ENCODE results near the gene GRHL1. TPM values are rescaled to one million over a fixed set of nuclear protein-coding genes. Genes with fewer than 3 reads are reported as not detected.

The GRHL1 gene
- total RNA-seq, 2 donors from 2014 or later = 0.41 to 9.5 TPM

GRCh38 chr2:9948721-9949120, 2.8 kb upstream of the GRHL1 start:
- Histone ChIP-seq H3K9me3 (no peaks in the 10 kb centered on the region), H3K4me1 (ENCODE audit: control insufficient read depth in 1 of 2, low read depth in 2 of 2) (peaks cover 4 to 8% of the 10 kb centered on the region in 2 donors), H3K27ac (no peak overlapping the region), H3K27me3 (replicated peaks; ENCODE audit: insufficient read depth) (peaks cover 5% of the 10 kb centered on the region), H3K36me3 (no peaks in the 10 kb centered on the region), H3K4me3 (no peak overlapping the region)
- no peak for ATAC-seq (ENCODE audit: insufficient number of reproducible peaks, low FRiP score, low read depth)
- no peak for TF ChIP-seq CTCF (IDR thresholded peaks at IDR 0.05)
- no peak for DNase-seq (ENCODE audit: low spot score)

- TF ChIP-seq CTCF (IDR thresholded peaks at IDR 0.05) = no peak
- H3K27me3 ChIP-seq (replicated peaks; ENCODE audit: insufficient read depth) = peaks cover 5% of the 10 kb centered on the region
- no peak for ATAC-seq (ENCODE audit: insufficient number of reproducible peaks, low FRiP score, low read depth)
- no peak overlapping the region for H3K4me3 ChIP-seq
- no peak overlapping the region for H3K27ac ChIP-seq
- DNase-seq (ENCODE audit: low spot score) = no peak
- no peaks in the 10 kb centered on the region for H3K36me3 ChIP-seq
- no peaks in the 10 kb centered on the region for H3K9me3 ChIP-seq
- H3K4me1 ChIP-seq (ENCODE audit: control insufficient read depth in 1 of 2, low read depth in 2 of 2) = peaks cover 4 to 8% of the 10 kb centered on the region in 2 donors
Measured at GRCh38 chr2:9949239-9949991, 2.1 kb upstream of the GRHL1 start.

- no peaks in the 10 kb centered on the region for H3K36me3 ChIP-seq
- peaks cover 4 to 8% of the 10 kb centered on the region in 2 donors for H3K4me1 ChIP-seq (ENCODE audit: control insufficient read depth in 1 of 2, low read depth in 2 of 2)
- TF ChIP-seq CTCF (IDR thresholded peaks at IDR 0.05) = no peak
- DNase-seq (ENCODE audit: low spot score) (no peak), ATAC-seq (ENCODE audit: insufficient number of reproducible peaks, low FRiP score, low read depth) (no peak)
- H3K27ac ChIP-seq = no peak overlapping the region
- no peak overlapping the region for H3K4me3 ChIP-seq
- peaks cover 5% of the 10 kb centered on the region for H3K27me3 ChIP-seq (replicated peaks; ENCODE audit: insufficient read depth)
- no peaks in the 10 kb centered on the region for H3K9me3 ChIP-seq
Measured at GRCh38 chr2:9949992-9950520, 1.4 kb upstream of the GRHL1 start.

- ATAC-seq (ENCODE audit: insufficient number of reproducible peaks, low FRiP score, low read depth) (peak; percentile 41), DNase-seq (ENCODE audit: low spot score) (no peak)
- Histone ChIP-seq H3K4me1 (ENCODE audit: control insufficient read depth in 1 of 2, low read depth in 2 of 2) (peaks cover 4 to 8% of the 10 kb centered on the region in 2 donors), H3K27me3 (replicated peaks; ENCODE audit: insufficient read depth) (peaks cover 5% of the 10 kb centered on the region), H3K9me3 (no peaks in the 10 kb centered on the region), H3K36me3 (no peaks in the 10 kb centered on the region), H3K4me3 (peak overlapping the region; percentile 77), H3K27ac (no peak overlapping the region)
- TF ChIP-seq CTCF (IDR thresholded peaks at IDR 0.05) = no peak
Measured at GRCh38 chr2:9950521-9951271, 797 bp upstream of the GRHL1 start.

- ATAC-seq (ENCODE audit: insufficient number of reproducible peaks, low FRiP score, low read depth) (no peak), DNase-seq (ENCODE audit: low spot score) (no peak)
- Histone ChIP-seq H3K27ac (no peak overlapping the region), H3K9me3 (no peaks in the 10 kb centered on the region), H3K4me1 (ENCODE audit: control insufficient read depth in 1 of 2, low read depth in 2 of 2) (peaks cover 4 to 8% of the 10 kb centered on the region in 2 donors), H3K27me3 (replicated peaks; ENCODE audit: insufficient read depth) (peaks cover 5% of the 10 kb centered on the region), H3K36me3 (no peaks in the 10 kb centered on the region), H3K4me3 (peak overlapping the region; percentile 77)
- no peak for TF ChIP-seq CTCF (IDR thresholded peaks at IDR 0.05)
Measured at GRCh38 chr2:9951272-9951521, 296 bp upstream of the GRHL1 start.

All from thoracic aorta (tissue), 2 donors.